Upper lobe of left lung (tissue), 6 donors: ENCODE data around the gene VKORC1L1. TPM values are rescaled to one million over a fixed set of nuclear protein-coding genes. Genes with fewer than 3 reads are reported as not detected.
"Not testable (repeated sequence)": the region's sequence is repeated elsewhere in the genome, so short reads cannot be mapped to it uniquely, and the experiment has no call there.

Experiments used
- ATAC-seq, 2 donors: fragments of 200-7000 bp; cut with Tn5 transposase; one replicate each; pipeline ENCODE4 v1.9.1; 2022; ENCODE audit warnings: mild to moderate bottlenecking in 2 of 2, moderate library complexity in 2 of 2; ENCODE audit not compliant: low FRiP score in 2 of 2
- DNase-seq, 2 donors: peaks; one replicate each; pipeline ENCODE4 v3.0.0-alpha.2; 2019 to 2020
- H3K27ac ChIP-seq, 4 donors: fragments of 200-600 bp; sonication (generic); one replicate each; pipeline ENCODE4 v1.5.1; 2016 to 2019
- H3K27me3 ChIP-seq, 4 donors: fragments of 200-600 bp; sonication (generic); one replicate each; pipeline ENCODE4 v1.5.1; 2017 to 2019
- H3K36me3 ChIP-seq, 4 donors: fragments of 200-600 bp; sonication (generic); one replicate each; pipeline ENCODE4 v1.5.1; 2016 to 2019
- H3K4me1 ChIP-seq, 4 donors: fragments of 200-600 bp; sonication (generic); one replicate each; pipeline ENCODE4 v1.5.1; 2018 to 2019
- H3K4me3 ChIP-seq, 4 donors: fragments of 200-600 bp; sonication (generic); one replicate each; pipeline ENCODE4 v1.5.1; 2017 to 2019; ENCODE audit warnings: mild to moderate bottlenecking in 2 of 4, moderate library complexity in 1 of 4
- H3K9me3 ChIP-seq, 4 donors: fragments of 200-600 bp; sonication (generic); one replicate each; pipeline ENCODE4 v1.5.1; 2018 to 2019
- CTCF ChIP-seq, 6 experiments: fragments of 450-650 bp in 4 of 6; fragments of 200-600 bp in 2 of 6; sonication (generic) in 2 of 6; IDR thresholded peaks; one replicate each; pipeline ENCODE4 v1.5.1; 2016 to 2019; ENCODE audit warnings: antibody characterized with exemption in 6 of 6
- EP300 ChIP-seq, 4 donors: sonication (generic); formaldehyde crosslinking; IDR thresholded peaks; one replicate each; pipeline ENCODE4 v1.5.1; 2017; ENCODE audit warnings: antibody characterized with exemption in 4 of 4, control low read depth in 2 of 4
- POLR2A ChIP-seq, 4 donors: fragments of 450-650 bp; IDR thresholded peaks; one replicate each; pipeline ENCODE4 v1.5.1; 2016 to 2017; ENCODE audit warnings: antibody characterized with exemption in 4 of 4, mild to moderate bottlenecking in 2 of 4
- POLR2AphosphoS5 ChIP-seq, 2 donors: sonication (generic); formaldehyde crosslinking; IDR thresholded peaks; one replicate each; pipeline ENCODE4 v1.5.1; 2017; ENCODE audit warnings: antibody characterized with exemption in 2 of 2
- WGBS, 2 donors: methylation state at CpG; one replicate each; pipeline ENCODE4 v1.1.5; 2017 to 2018; 5-methylcytosine and 5-hydroxymethylcytosine counted together
- total RNA-seq, 6 donors: library from RNA; depleted of rRNA in 4 of 6; stranded (reverse); fragments of >200 nt in 4 of 6; gene quantifications; one replicate each; pipeline versions ENCODE4 v1.1.0 to v1.2.1, GENCODE V29; 2016 to 2021
- donor health status: DM: no; HTN: no; CAD: no; lungs with moderate emphysema.
- donor health status: DM: no; HTN: yes; CAD: no; lungs with severe emphysema.

Gene VKORC1L1
- total RNA-seq, result 10 to 100 TPM; 14.7 to 49.1 (median 33.8) TPM

DNA sequence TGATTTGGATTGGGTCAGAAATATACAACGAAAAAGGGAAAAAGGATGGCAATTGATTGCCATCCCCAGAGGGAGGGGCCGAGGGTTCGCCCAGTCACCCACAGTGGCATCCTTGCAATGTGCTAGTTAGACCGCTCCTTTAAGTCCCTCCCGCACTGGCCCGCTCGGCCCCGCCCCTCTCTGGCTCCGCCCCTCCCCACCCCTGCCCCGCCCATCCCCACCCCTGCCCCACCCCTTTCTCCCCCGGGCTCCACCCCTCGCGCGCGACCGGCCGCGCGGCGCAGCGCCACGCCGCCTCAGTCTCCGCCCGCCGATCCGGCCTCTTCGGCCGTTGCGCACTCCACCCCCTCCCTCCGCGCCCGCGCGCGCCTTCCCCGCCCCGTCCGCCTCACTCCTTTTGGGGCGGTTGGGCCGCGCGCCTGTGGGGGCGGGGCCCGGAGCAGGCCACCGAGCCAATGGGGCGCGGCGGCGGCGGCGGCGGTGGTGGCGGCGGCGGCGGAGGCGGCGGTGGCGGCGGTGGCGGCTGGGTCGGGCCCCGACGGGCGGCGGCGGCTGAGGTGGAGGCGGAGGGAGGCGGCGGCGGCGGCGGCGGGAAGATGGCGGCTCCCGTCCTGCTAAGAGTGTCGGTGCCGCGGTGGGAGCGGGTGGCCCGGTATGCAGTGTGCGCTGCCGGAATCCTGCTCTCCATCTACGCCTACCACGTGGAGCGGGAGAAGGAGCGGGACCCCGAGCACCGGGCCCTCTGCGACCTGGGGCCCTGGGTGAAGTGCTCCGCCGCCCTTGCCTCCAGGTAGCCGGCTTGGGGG lies at the start of gene VKORC1L1:
Gene VKORC1L1 (plus strand): TSS at position 299 of the 806 bp plus-strand sequence. CDS start 298 bp downstream, at position 597.
- Histone ChIP-seq H3K27ac (peak within 1 kb of the TSS; percentile 81 to 96 (median 88)), H3K4me3 (peak within 1 kb of the TSS; percentile 58 to 97 (median 95)), H3K9me3 (no peaks in the 10 kb centered on the region), H3K4me1 (peaks cover 4 to 25% (median 15%) of the 10 kb centered on the region in 4 donors), H3K36me3 (no peaks in the 10 kb centered on the region), H3K27me3 (no peaks in the 10 kb centered on the region)
- no peak for TF ChIP-seq CTCF (IDR thresholded peaks at IDR 0.05)
- TF ChIP-seq EP300 (IDR thresholded peaks at IDR 0.05), result no peak
- TF ChIP-seq POLR2AphosphoS5 (IDR thresholded peaks at IDR 0.05), result peak in 1 of 2 donors; percentile 33
- TF ChIP-seq POLR2A (IDR thresholded peaks at IDR 0.05), result peak in 1 of 4 donors; percentile 66
- DNase-seq, result peak; percentile 96 to 100
- 0% methylated on average over 5 to 19 of the region's 94 CpGs for WGBS, 2 donors
- ATAC-seq, result peak; percentile 97 to 98

DNA sequence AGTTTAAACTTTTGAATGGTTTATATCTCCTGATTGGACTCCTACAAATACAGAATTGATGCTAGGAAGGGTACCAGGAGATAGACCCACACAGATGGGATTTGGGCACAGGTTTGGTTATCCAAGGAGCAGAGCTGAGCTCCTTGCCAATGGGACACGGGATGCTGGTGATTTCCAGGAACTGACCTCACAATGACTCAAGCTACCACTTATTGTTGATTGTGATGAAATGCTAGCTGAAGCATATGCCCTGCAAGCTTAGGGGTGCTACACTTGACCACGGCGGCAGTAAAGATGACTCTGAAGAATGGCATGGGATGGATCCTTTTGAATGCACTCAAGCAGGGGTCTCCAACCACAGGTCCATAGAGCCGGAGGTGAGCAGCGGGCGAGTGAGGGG lies 45.5 kb upstream of the VKORC1L1 start:
- 96 to 98% methylated on average over 6 of the region's 6 CpGs for WGBS, 2 donors
- no peak overlapping the region for H3K27ac ChIP-seq
- H3K4me3 ChIP-seq, result no peak overlapping the region
- no peaks in the 10 kb centered on the region for H3K4me1 ChIP-seq
- no peaks in the 10 kb centered on the region for H3K27me3 ChIP-seq
- ATAC-seq (no peak), DNase-seq (no peak)
- TF ChIP-seq CTCF (IDR thresholded peaks at IDR 0.05) (no peak), EP300 (IDR thresholded peaks at IDR 0.05) (no peak), POLR2A (IDR thresholded peaks at IDR 0.05) (no peak), POLR2AphosphoS5 (IDR thresholded peaks at IDR 0.05) (no peak)
- H3K36me3 ChIP-seq, result no peaks in the 10 kb centered on the region
- H3K9me3 ChIP-seq, result no peaks in the 10 kb centered on the region

- no peak for DNase-seq
Measured at GRCh38 chr7:65832281-65832680, 40.6 kb upstream of the VKORC1L1 start.

DNA sequence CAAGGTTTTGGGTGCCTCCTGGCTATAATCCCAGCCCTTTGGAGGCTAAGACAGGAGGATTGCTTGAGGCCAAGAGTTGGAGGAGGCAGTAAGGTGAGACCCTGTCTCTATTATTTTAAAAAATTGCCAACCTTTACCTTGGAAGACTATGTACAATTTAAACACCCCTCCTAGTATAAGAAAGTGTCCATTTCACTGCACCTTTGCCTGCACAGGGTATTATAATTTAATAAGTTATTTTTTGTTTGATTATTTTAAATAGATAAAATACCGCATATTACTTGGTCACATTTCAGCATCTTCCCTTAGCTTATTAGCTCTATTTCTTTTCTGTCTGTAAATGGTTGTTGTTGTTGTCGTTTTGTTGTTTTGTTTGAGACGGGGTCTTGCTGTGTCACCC lies 36.2 kb upstream of the VKORC1L1 start:
- not testable (repeated sequence) for ATAC-seq, DNase-seq, H3K27ac ChIP-seq, H3K4me3 ChIP-seq, H3K36me3 ChIP-seq, H3K4me1 ChIP-seq, H3K9me3 ChIP-seq, H3K27me3 ChIP-seq
- 90 to 97% methylated on average over 3 of the region's 3 CpGs for WGBS, 2 donors

More at GRCh38 chr7:65832281-65832680, 40.6 kb upstream of the VKORC1L1 start:
- WGBS, 2 donors, result 61 to 81% methylated on average over 2 of the region's 2 CpGs
- Histone ChIP-seq H3K27me3 (no peaks in the 10 kb centered on the region), H3K27ac (no peak overlapping the region), H3K4me3 (no peak overlapping the region), H3K4me1 (no peaks in the 10 kb centered on the region), H3K9me3 (no peaks in the 10 kb centered on the region), H3K36me3 (no peaks in the 10 kb centered on the region)
- ATAC-seq, result no peak
- TF ChIP-seq POLR2A (IDR thresholded peaks at IDR 0.05) (no peak), CTCF (IDR thresholded peaks at IDR 0.05) (no peak), POLR2AphosphoS5 (IDR thresholded peaks at IDR 0.05) (no peak), EP300 (IDR thresholded peaks at IDR 0.05) (no peak)

DNA sequence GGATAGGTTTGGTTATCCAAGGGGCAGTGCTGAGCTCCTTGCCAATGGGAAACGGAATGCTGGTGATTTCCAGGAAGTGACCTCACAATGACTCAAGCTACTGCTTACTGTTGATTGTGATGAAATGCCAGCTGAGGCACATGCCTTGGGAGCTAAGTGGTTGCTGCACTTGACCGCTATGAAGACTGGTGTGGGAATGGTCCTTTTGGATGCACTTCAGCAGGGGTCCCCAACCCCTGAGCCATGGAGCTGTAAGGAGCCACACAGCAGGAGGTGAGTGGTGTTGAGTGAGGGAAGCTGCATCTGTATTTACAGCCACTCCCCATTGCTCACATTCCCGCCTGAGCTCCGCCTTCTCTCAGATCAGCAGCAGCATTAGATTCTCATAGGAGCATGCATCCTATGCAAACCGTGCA lies 35.3 kb upstream of the VKORC1L1 start:
- whole genome bisulfite sequencing, 2 donors, result 75 to 81% methylated on average over 5 of the region's 5 CpGs
- H3K9me3 ChIP-seq, H3K4me1 ChIP-seq, H3K27me3 ChIP-seq, H3K27ac ChIP-seq, ATAC-seq, H3K36me3 ChIP-seq, DNase-seq, H3K4me3 ChIP-seq: not testable (repeated sequence)

GRCh38 chr7:65839846-65840245 lies 33.0 kb upstream of the VKORC1L1 start:
- Histone ChIP-seq H3K27ac (no peak overlapping the region), H3K9me3 (no peaks in the 10 kb centered on the region), H3K36me3 (no peaks in the 10 kb centered on the region), H3K4me3 (no peak overlapping the region), H3K27me3 (no peaks in the 10 kb centered on the region), H3K4me1 (no peaks in the 10 kb centered on the region)
- WGBS, 2 donors, result 94% methylated on average over 6 of the region's 6 CpGs
- TF ChIP-seq POLR2A (IDR thresholded peaks at IDR 0.05), result no peak
- no peak for TF ChIP-seq CTCF (IDR thresholded peaks at IDR 0.05)
- TF ChIP-seq EP300 (IDR thresholded peaks at IDR 0.05), result no peak
- TF ChIP-seq POLR2AphosphoS5 (IDR thresholded peaks at IDR 0.05), result no peak
- peak in 1 of 2 donors; percentile 36 for DNase-seq
- ATAC-seq, result no peak
